Sigmoid colon (tissue), 4 donors: ENCODE data around the gene APBA1.

ENCODE experiments used
- CTCF ChIP-seq, 4 experiments: fragments of 450-650 bp in 3 of 4; fragments of 200-600 bp in 1 of 4; IDR thresholded peaks; one replicate each; pipeline ENCODE4 v1.5.1; 2016 to 2019; ENCODE audit warnings: antibody characterized with exemption in 4 of 4, mild to moderate bottlenecking in 3 of 4, moderate library complexity in 2 of 4
- EP300 ChIP-seq, 4 donors: sonication (generic); formaldehyde crosslinking; IDR thresholded peaks; one replicate each; pipeline ENCODE4 v1.6.1; 2017; ENCODE audit warnings: antibody characterized with exemption in 4 of 4
- POLR2A ChIP-seq, 2 donors: fragments of 450-650 bp; IDR thresholded peaks; one replicate each; pipeline ENCODE4 v1.6.1; 2016; ENCODE audit warnings: antibody characterized with exemption in 2 of 2, mild to moderate bottlenecking in 2 of 2, moderate library complexity in 2 of 2
- POLR2AphosphoS5 ChIP-seq, 4 donors: sonication (generic); formaldehyde crosslinking; IDR thresholded peaks; one replicate each; pipeline ENCODE4 v1.6.1; 2017; ENCODE audit warnings: antibody characterized with exemption in 4 of 4

GRCh38 chr9:69532396-69532795, 139.8 kb downstream of the APBA1 start:
- TF ChIP-seq CTCF (IDR thresholded peaks at IDR 0.05) (no peak), POLR2A (IDR thresholded peaks at IDR 0.05) (no peak), POLR2AphosphoS5 (IDR thresholded peaks at IDR 0.05) (no peak), EP300 (IDR thresholded peaks at IDR 0.05) (no peak)
